Neural progenitor cell (in vitro differentiated cells): ENCODE results near the gene TRAIP.

Experiments used
- CTCF ChIP-seq: fragments of 200-600 bp; sonication (generic); IDR thresholded peaks from 2 replicates; pipeline ENCODE4 v1.5.1; 2017; ENCODE audit warnings: antibody characterized with exemption, mild to moderate bottlenecking
- EZH2 ChIP-seq: fragments of 200-600 bp; sonication (generic); IDR thresholded peaks from 2 replicates; pipeline ENCODE4 v1.6.1; 2017; ENCODE audit warnings: antibody characterized with exemption, mild to moderate bottlenecking, moderate library complexity
- EZH2phosphoT487 ChIP-seq: fragments of 200-600 bp; sonication (generic); IDR thresholded peaks from 2 replicates; pipeline ENCODE4 v1.6.1; 2017; ENCODE audit warnings: antibody characterized with exemption

GRCh38 chr3:49805897-49806701 lies 50.3 kb downstream of the TRAIP start:
- no peak for TF ChIP-seq CTCF
- no peak for TF ChIP-seq EZH2
- no peak for TF ChIP-seq EZH2phosphoT487
